Naive thymus-derived CD8-positive, alpha-beta T cell (primary cell): ENCODE measurements around the gene TMEM175. TPM values are rescaled to one million over a fixed set of nuclear protein-coding genes. Genes with fewer than 3 reads are reported as not detected.

Source experiments
- ATAC-seq, 2 donors: fragments of 150-1000 bp; cut with Tn5 transposase in 1 of 2; sonication (Bioruptor Pico), chemical (Tn5 transposase) in 1 of 2; 1 replicate in 1 of 2; 2 replicates in 1 of 2; pipeline ENCODE4 v1.10.0; 2021; ENCODE audit warnings: mild to moderate bottlenecking in 2 of 2, moderate library complexity in 2 of 2
- POLR2A ChIA-PET: fragments of 350-600 bp; sonication (Branson Sonifier 250); formaldehyde crosslinking; loops from one replicate; lab custom pipeline; 2021; ENCODE audit warnings: antibody characterized with exemption; lab: Charles Lee
- DNase-seq, 10 donors: peaks; one replicate each; pipeline versions ENCODE4 v3.0.0 to v3.0.0-alpha.2; 2020 to 2022
- H3K27ac Mint-ChIP-seq, 10 donors: one replicate each; pipeline ENCODE4 v1.8.0; 2020 to 2022; ENCODE audit warnings: mild to moderate bottlenecking in 10 of 10, mixed read lengths in 10 of 10, moderate library complexity in 4 of 10, inconsistent platforms in 1 of 10
- H3K27me3 Mint-ChIP-seq, 5 donors: one replicate each; pipeline ENCODE4 v1.8.0; 2021 to 2022; ENCODE audit warnings: mixed read lengths in 5 of 5
- H3K36me3 Mint-ChIP-seq, 3 donors: one replicate each; pipeline ENCODE4 v1.8.0; 2020 to 2022; ENCODE audit warnings: mixed read lengths in 3 of 3, mild to moderate bottlenecking in 2 of 3, inconsistent platforms in 1 of 3
- H3K4me1 Mint-ChIP-seq, 4 donors: one replicate each; pipeline ENCODE4 v1.8.0; 2021 to 2022; ENCODE audit warnings: mixed read lengths in 4 of 4
- H3K4me3 Mint-ChIP-seq, 10 donors: one replicate each; pipeline ENCODE4 v1.8.0; 2020 to 2022; ENCODE audit warnings: mild to moderate bottlenecking in 10 of 10, mixed read lengths in 10 of 10, moderate library complexity in 6 of 10, inconsistent platforms in 1 of 10
- H3K9me3 Mint-ChIP-seq, 9 donors: one replicate each; pipeline ENCODE4 v1.8.0; 2020 to 2022; ENCODE audit warnings: mixed read lengths in 9 of 9, mild to moderate bottlenecking in 3 of 9, inconsistent platforms in 1 of 9, moderate library complexity in 1 of 9
- polyA plus RNA-seq, 3 donors: library from polyadenylated mRNA; unstranded; fragments of 300-500 nt; fragmentation: Illumina TruSeq; gene quantifications; one replicate each; pipeline ENCODE4 v1.2.3, GENCODE V29; 2021
- total RNA-seq, 8 experiments: library from RNA in 2 of 8; stranded (reverse) in 2 of 8; gene quantifications; one replicate each; pipeline ENCODE4 v1.2.3 and lab custom pipeline; 2021 to 2026

Gene TMEM175
- total and polyA plus RNA-seq, 5 experiments from 2014 or later = 6.4 to 72.9 (median 14.7) TPM

DNA sequence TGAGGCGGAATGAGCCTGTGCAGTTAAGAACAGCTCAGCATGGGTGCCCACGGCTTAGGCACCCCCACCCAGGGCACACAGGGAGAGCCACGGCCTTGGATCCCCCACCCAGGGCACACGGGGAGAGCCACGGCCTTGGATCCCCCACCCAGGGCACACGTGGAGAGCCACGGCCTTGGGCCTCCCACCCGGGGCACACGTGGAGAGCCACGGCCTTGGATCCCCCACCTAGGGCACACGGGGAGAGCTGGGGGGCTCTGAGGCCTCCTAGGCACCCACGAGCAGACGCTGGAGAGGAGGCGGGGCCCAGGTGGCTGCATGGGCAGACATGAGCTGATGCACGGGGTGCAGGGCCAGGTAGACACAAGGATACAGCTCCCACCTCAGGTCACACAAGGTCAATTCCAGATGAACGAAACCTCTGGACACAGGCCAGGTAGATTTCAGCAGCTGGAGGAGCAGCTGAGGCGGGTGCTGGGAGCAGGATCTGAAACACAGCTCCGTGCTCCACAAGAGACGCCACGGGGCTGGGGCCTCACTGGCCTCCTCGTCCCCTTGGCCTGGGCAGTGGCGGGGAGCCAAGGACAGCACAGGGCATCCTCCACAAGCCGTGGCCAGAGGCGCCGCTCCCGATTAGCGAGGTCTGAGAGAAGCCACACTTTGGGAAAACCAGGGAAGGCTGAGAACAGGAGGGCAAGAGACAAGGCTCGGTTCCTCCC is 30.9 kb upstream of the TMEM175 start:
- Mint-ChIP-seq H3K27me3 (no peaks in the 10 kb centered on the region), H3K4me3 (no peak overlapping the region), H3K27ac (no peak overlapping the region), H3K4me1 (peaks cover 0 to 10% (median 7%) of the 10 kb centered on the region in 4 donors), H3K9me3 (no peaks in the 10 kb centered on the region), H3K36me3 (peaks cover 0 to 46% (median 4%) of the 10 kb centered on the region in 3 donors)
- POLR2A ChIA-PET = interaction anchor here (0.7 kb wide), 1 partner anchor 221 kb away, joined by 3 read pairs; no protein-coding TSS in a partner anchor
- DNase-seq (no peak), ATAC-seq (no peak)

DNA sequence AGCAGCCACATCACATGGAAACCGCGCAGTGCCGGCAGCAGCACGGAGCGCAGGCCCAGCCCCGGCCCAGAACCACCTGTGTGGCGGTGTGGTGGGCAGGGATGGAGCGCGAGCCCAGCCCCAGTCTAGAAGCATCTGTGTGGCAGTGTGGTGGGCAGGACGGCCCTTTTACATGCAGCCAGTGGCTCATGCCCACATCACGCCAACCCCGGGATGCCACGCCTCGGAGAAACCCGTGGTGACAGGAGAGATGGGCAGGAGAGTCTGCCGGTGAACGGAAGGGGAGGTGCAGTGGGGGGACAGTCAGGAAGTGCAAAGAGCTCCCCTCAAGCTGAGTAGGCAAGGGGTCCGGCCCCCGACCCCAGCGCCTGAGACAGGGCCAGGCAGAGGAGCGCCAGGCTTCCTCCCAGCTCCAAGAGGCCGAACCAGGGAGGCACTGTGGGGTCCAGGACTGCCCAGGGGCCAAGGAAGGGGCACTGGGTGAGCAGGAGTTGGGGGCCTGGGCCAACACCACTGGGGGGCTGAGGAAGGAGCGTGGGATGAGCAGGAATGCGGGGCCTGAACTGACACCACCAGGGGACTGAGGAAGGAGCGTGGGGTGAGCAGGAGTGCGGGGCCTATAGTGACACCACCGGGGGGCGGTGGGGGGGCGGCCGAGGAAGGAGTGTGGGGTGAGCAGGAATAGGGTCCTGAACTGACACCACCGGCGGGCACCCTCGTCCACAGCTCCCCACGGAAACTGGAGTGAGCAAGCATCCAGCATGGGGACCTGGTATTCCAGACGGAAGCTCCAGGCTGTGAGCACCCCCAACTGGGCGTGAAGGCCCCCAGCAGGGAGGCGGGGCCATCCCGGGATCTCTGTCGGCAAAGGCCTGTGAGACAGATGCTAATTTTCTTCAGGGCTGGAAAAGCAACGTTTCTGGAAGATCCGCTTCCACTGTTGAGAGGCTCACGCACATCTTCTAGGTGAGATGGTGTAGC is 28.9 kb upstream of the TMEM175 start:
- Mint-ChIP-seq H3K36me3 (peaks cover 0 to 34% (median 2%) of the 10 kb centered on the region in 3 donors), H3K27ac (peak overlapping the region in 4 of 10 donors; percentile 36 to 83 (median 54)), H3K4me3 (no peak overlapping the region), H3K4me1 (peaks cover 0 to 8% (median 7%) of the 10 kb centered on the region in 4 donors), H3K9me3 (no peaks in the 10 kb centered on the region), H3K27me3 (no peaks in the 10 kb centered on the region)
- ATAC-seq (no peak), DNase-seq (no peak)
- POLR2A ChIA-PET = no interaction called here

DNA sequence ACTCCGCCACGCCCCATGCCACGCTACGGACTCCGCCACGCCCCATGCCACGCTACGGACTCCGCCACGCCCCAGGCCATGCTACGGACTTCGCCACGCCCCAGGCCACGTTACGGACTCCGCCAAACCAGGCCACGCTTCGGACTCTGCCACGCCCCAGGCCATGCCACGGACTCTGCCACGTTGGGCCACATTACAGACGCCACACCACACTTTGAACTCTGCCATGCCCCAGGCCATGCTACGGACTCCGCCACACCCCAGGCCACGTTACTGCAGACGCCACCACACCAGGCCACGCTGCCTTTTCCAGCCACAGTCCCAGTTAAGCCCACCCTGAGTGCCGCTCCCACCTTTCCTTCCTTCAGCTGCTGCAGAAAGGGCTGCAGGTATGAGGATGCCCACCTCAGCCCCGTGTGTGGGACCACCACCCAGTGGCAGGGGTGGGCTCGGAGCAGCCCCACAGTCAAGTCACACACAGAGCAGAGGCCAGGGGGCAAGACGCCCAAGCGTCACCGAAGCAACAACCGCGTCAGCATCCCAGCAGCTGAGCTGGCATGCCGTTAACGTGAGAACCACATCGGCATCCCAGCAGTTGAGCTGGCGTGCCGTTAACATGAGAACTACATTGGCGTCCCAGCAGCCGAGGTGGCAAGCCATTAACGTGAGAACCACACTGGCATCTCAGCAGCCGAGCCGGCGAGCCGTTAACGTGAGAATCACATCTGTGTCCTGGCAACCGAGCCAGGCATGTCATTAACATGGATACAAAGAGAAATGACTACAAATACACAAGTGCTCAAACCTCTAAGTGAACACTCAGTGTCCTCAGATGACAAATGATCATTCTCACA is 26.5 kb upstream of the TMEM175 start:
- no peak for DNase-seq
- Mint-ChIP-seq H3K9me3 (no peaks in the 10 kb centered on the region), H3K4me3 (peak overlapping the region in 1 of 10 donors; percentile 3), H3K36me3 (peaks cover 0 to 44% (median 4%) of the 10 kb centered on the region in 3 donors), H3K4me1 (peaks cover 0 to 7% (median 5%) of the 10 kb centered on the region in 4 donors), H3K27ac (peak overlapping the region in 4 of 10 donors; percentile 43 to 80 (median 54)), H3K27me3 (no peaks in the 10 kb centered on the region)
- no peak for ATAC-seq
- POLR2A ChIA-PET = no interaction called here

DNA sequence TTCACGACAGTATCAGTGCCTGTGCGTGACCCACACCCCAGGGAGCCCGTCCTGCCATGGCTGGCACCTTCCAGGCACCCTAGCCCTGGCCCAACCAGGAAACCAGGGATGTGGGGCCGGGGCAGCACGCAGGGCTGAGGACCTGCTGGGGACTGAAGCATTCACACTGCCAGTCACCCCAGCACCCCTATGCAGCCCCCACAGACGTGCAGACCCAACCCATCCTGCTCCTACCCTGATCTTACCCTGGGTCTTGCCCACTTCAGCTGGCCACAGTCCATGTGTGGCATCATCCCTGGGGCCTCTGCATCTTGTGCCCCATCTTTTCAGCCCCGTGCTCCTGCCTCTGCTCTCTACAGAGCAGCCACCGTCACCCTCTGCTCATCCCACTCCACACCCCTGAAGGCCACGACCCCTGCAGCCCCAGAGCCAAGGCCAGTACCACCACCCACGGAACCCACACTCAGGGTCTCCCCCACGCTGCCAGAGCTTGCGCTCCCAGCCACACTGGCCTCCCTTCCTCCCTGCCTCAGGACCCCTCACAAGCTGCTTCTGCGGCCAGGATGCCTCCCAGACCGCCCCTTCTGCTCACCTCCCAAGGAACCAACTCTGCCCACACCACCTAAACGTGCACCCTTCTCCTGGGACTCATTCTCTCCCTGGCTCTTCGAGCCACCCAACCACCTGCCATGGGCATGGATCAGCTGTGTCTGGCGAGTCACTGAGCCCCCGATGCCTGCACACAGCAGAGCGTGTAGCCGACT is 25.7 kb upstream of the TMEM175 start:
- H3K36me3 Mint-ChIP-seq = peaks cover 0 to 50% (median 7%) of the 10 kb centered on the region in 3 donors
- no peaks in the 10 kb centered on the region for H3K9me3 Mint-ChIP-seq
- DNase-seq = no peak
- no peak for ATAC-seq
- H3K27me3 Mint-ChIP-seq = no peaks in the 10 kb centered on the region
- POLR2A ChIA-PET = no interaction called here
- peak overlapping the region in 6 of 10 donors; percentile 8 to 84 (median 64) for H3K27ac Mint-ChIP-seq
- H3K4me3 Mint-ChIP-seq = no peak overlapping the region
- peaks cover 0 to 8% (median 7%) of the 10 kb centered on the region in 4 donors for H3K4me1 Mint-ChIP-seq

DNA sequence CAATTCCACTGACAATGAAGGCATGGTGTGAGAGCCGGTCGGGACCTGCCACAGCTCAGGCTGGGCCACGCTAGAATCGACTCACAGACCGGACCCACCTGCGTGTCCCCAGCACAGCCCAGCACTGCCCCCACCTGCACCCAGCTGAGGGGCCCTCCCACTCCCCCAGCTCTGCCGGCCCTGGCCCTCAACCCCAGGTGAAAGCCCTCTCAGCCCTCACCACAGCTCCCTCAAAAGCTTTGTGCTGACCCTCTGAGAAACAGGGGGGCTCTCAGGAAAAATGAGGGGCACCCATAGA is 25.2 kb upstream of the TMEM175 start:
- H3K4me1 Mint-ChIP-seq = peaks cover 0 to 8% (median 7%) of the 10 kb centered on the region in 4 donors
- peaks cover 0 to 53% (median 7%) of the 10 kb centered on the region in 3 donors for H3K36me3 Mint-ChIP-seq
- no peaks in the 10 kb centered on the region for H3K27me3 Mint-ChIP-seq
- POLR2A ChIA-PET = no interaction called here
- no peak for ATAC-seq
- H3K9me3 Mint-ChIP-seq = no peaks in the 10 kb centered on the region
- H3K4me3 Mint-ChIP-seq = no peak overlapping the region
- peak overlapping the region in 3 of 10 donors; percentile 60 to 71 (median 68) for H3K27ac Mint-ChIP-seq
- no peak for DNase-seq

DNA sequence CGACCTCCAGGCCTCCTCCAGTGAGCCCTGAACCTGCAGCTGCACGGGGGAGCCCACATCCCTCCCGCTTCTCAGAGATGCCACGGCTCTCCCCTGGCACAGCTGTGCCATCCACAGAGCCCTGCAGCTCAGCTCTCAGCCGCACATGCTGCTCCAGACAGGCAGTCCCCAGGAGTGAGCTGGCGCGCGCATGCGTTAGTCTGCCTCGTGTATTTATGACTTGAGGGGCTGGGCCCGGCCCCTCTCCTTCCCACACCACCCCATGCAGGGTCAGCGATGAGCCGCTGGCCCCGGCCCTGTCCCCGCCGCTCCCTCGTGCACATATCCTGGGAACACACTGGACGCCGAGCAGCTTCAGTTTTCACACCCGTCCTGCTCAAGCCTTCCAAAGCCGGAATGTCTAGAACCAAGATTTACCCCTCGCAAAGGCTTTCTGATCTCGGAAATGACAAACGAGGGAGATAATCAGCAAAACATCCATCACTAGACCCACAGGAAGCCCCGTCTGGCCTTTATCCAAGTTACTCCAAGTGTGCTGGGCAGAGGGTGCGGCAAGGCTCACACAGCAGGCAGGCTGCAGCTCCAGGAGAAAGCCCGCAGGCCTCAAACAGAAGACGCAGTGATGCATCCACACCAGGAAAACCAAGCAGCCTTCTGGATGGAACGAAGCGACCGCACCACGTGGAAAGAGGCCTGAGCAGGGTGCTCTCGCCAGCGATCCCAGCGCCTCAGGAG is 24.4 kb upstream of the TMEM175 start:
- Mint-ChIP-seq H3K36me3 (peaks cover 0 to 51% (median 5%) of the 10 kb centered on the region in 3 donors), H3K4me3 (no peak overlapping the region), H3K27ac (peak overlapping the region in 1 of 10 donors; percentile 31), H3K9me3 (no peaks in the 10 kb centered on the region), H3K27me3 (no peaks in the 10 kb centered on the region), H3K4me1 (peaks cover 0 to 8% (median 5%) of the 10 kb centered on the region in 4 donors)
- ATAC-seq = no peak
- POLR2A ChIA-PET = interaction anchor here (0.5 kb wide), 1 partner anchor 16 kb away, joined by 3 read pairs; no protein-coding TSS in a partner anchor
- DNase-seq = no peak

DNA sequence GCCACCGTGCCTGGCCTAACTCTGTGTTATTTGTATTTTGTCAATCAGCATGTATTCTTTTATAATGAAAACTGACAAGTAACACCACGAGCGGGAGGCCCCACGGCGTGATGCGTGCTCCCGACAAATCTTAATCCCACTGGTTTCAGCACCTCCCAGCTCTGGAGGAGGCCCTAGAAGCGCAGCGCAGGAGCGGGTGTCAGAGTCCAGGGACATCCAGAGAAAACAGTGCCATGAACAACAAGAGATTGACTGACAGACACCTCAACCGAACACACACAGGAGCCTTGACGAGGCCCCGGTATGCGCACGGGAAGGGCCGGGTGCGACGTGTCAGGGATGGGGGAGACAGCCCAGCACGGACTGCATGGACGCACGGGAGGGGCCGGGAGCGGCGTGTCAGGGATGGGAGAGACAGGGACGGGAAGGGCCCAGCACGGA is 23.1 kb upstream of the TMEM175 start:
- Mint-ChIP-seq H3K27ac (peak overlapping the region in 1 of 10 donors; percentile 59), H3K4me3 (no peak overlapping the region), H3K27me3 (no peaks in the 10 kb centered on the region), H3K9me3 (no peaks in the 10 kb centered on the region), H3K36me3 (peaks cover 0 to 49% (median 5%) of the 10 kb centered on the region in 3 donors), H3K4me1 (peaks cover 0 to 9% (median 3%) of the 10 kb centered on the region in 4 donors)
- peak in 1 of 10 donors; percentile 48 for DNase-seq
- POLR2A ChIA-PET = no interaction called here
- no peak for ATAC-seq

DNA sequence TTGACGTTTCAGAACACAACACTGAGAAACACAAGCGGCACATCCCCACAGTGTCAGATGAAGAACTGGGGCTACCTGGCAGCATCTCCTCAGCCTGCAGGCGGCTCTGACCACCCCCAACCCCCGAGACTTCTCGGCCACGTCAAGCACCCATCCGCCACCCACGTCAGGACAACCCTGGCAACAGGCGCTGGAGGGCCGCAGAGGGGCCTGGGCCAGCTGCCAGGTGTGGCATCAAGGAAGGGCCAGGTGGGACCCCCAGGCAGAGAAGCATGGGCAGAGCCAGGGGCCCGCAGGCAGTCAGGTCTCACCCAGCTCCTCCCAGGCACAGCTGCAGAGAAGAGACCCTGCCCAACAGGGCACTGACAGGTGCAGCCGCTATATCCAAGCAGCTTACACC is 22.4 kb upstream of the TMEM175 start:
- no peak overlapping the region for H3K4me3 Mint-ChIP-seq
- peak in 1 of 10 donors; percentile 18 for DNase-seq
- no peak for ATAC-seq
- no peaks in the 10 kb centered on the region for H3K27me3 Mint-ChIP-seq
- peaks cover 0 to 45% (median 5%) of the 10 kb centered on the region in 3 donors for H3K36me3 Mint-ChIP-seq
- POLR2A ChIA-PET = interaction anchor here (1.0 kb wide), 1 partner anchor 26 kb away, joined by 3 read pairs; no protein-coding TSS in a partner anchor
- H3K27ac Mint-ChIP-seq = peak overlapping the region in 1 of 10 donors; percentile 59
- H3K4me1 Mint-ChIP-seq = peaks cover 2 to 12% (median 5%) of the 10 kb centered on the region in 4 donors
- no peaks in the 10 kb centered on the region for H3K9me3 Mint-ChIP-seq

DNA sequence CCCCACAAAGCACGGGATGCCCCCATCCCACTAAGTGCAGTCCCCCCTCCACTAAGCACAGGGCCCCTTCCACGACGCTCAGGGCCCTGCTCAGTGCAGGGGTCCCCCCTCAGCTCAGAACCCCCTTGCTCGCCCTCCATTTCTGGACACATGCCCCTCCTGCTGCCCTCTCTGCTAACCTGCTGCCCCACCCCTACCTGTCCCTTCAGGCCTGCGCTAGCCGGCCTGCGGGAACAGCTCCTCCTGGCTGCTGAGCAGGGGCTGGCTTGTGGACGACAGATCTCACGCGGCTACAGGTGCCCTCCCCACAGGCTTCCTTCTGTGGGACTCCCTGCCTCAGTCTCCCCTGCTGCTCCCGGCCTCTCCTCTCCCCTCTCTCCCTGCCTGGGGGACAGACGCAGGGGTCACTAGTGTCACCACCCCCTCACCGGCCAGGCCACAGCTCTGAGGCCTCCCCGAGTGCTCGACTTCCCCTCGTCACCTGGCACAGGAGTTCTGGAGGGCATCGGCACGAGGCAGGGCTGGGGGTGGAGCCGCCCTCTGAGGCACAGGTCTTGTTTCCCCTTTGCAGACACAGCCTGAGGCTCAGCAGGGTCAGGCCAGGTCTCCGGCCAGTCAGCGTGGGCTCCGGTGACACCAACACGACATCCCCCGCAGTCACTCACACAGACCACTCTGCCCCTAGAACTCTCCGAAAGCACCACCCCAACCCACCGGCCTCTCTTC is 21.7 kb upstream of the TMEM175 start:
- Mint-ChIP-seq H3K4me3 (no peak overlapping the region), H3K36me3 (peaks cover 0 to 41% (median 5%) of the 10 kb centered on the region in 3 donors)
- POLR2A ChIA-PET = interaction anchor here (1.0 kb wide), 1 partner anchor 26 kb away, joined by 3 read pairs; no protein-coding TSS in a partner anchor

DNA sequence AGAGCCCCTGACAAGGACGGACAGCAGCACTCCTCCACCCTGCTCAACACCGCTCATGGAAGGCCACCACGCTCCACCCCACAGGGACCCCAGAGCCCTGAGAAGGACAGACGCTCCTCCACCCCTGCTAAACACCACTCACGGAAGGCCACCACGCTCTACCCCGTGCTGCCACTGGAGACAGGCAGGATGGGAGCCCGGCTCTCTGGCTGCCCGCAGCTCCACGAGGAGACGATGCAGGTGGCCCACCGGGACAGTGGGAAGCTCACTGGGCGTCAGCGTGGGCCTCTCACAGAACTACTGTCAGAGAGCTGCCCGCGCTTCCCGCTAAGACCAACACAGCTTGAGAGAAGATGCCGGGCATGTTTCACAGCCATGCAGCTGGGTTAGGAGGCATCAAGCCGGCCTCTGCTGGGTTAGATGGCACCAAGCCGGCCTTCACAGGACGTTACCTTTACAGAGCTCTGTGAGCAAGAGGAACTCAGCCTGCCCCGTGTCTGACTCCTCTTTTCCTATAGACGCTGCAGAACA is 21.0 kb upstream of the TMEM175 start:
- Mint-ChIP-seq H3K4me1 (peaks cover 17 to 26% (median 17%) of the 10 kb centered on the region in 4 donors), H3K27me3 (no peaks in the 10 kb centered on the region), H3K9me3 (no peaks in the 10 kb centered on the region), H3K27ac (peak overlapping the region in 1 of 10 donors; percentile 73), H3K36me3 (peaks cover 0 to 41% (median 5%) of the 10 kb centered on the region in 3 donors), H3K4me3 (no peak overlapping the region)
- ATAC-seq = no peak
- POLR2A ChIA-PET = no interaction called here
- DNase-seq = peak in 1 of 10 donors; percentile 51

More for the DNA sequence above, 21.7 kb upstream of the TMEM175 start:
- H3K27ac Mint-ChIP-seq = no peak overlapping the region
- peak in 1 of 10 donors; percentile 55 for DNase-seq
- H3K4me1 Mint-ChIP-seq = peaks cover 9 to 19% (median 12%) of the 10 kb centered on the region in 4 donors
- ATAC-seq = no peak
- H3K9me3 Mint-ChIP-seq = no peaks in the 10 kb centered on the region
- no peaks in the 10 kb centered on the region for H3K27me3 Mint-ChIP-seq
